Ishikawa (cell line): ENCODE data around the gene CAMK1G.

Experiments used
- EP300 ChIP-seq: IDR thresholded peaks from 2 replicates; pipeline ENCODE4 v1.6.1; 2012; ENCODE audit warnings: borderline replicate concordance
- FOXM1 ChIP-seq: IDR thresholded peaks from 2 replicates; pipeline ENCODE4 v1.6.1; 2012; ENCODE audit warnings: low read depth, borderline replicate concordance
- TF ChIP-seq, protein P1 (sequence below): IDR thresholded peaks from 2 replicates; pipeline ENCODE4 v1.6.1; 2012

DNA sequence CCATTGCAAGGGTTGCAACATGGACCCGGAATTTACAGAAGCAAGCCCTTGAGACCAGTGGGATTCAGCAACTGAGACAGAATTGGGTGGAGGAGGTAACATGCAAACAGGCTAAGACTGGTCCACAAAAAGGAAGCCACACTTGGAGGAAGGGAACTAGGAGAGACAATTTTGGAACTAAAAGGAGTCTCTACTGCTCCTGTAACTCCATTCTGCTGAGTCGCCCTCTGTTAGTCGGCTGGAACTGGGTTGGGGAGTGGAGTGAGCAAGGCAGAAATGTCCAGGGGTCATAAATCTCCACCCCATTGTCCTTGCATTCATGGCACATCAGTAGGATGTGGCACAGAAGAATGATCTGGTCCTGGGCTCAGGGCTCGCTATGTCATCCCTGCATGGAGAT, 63.6 kb downstream of the CAMK1G start:
- TF ChIP-seq FOXM1, result no peak
- TF ChIP-seq EP300, result no peak
- TF ChIP-seq, protein P1, sequence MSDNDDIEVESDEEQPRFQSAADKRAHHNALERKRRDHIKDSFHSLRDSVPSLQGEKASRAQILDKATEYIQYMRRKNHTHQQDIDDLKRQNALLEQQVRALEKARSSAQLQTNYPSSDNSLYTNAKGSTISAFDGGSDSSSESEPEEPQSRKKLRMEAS, result no peak
